Smooth muscle cell (in vitro differentiated cells): ENCODE data around the gene SEZ6. TPM values are rescaled to one million over a fixed set of nuclear protein-coding genes. Genes with fewer than 3 reads are reported as not detected.

Experiments
- DNase-seq: peaks from one replicate; lab custom pipeline; 2025; ENCODE audit not compliant: unreplicated experiment; lab: John Stamatoyannopoulos, UW
- H2AFZ ChIP-seq: fragments of 200-600 bp; sonication (generic); 2 replicates; pipeline ENCODE4 v1.6.0; 2016; ENCODE audit warnings: antibody characterized with exemption, low read depth, mild to moderate bottlenecking
- H3F3A ChIP-seq: fragments of 200-600 bp; sonication (generic); 2 replicates; pipeline ENCODE4 v1.6.0; 2017; ENCODE audit warnings: antibody characterized with exemption, low read depth
- H3K27ac ChIP-seq: fragments of 200-600 bp; sonication (generic); 2 replicates; pipeline ENCODE4 v1.5.1; 2016; ENCODE audit warnings: low read depth, mild to moderate bottlenecking
- H3K27me3 ChIP-seq: fragments of 200-600 bp; sonication (generic); 2 replicates; pipeline ENCODE4 v1.6.1; 2016; ENCODE audit warnings: low read depth, mild to moderate bottlenecking
- H3K36me3 ChIP-seq: fragments of 200-600 bp; sonication (generic); 2 replicates; pipeline ENCODE4 v1.5.1; 2016; ENCODE audit warnings: low read depth
- H3K4me1 ChIP-seq: fragments of 200-600 bp; sonication (generic); 2 replicates; pipeline ENCODE4 v1.5.1; 2016; ENCODE audit warnings: low read depth
- H3K4me2 ChIP-seq: fragments of 200-600 bp; sonication (generic); 2 replicates; pipeline ENCODE4 v1.6.0; 2016; ENCODE audit warnings: mild to moderate bottlenecking
- H3K4me3 ChIP-seq: fragments of 200-600 bp; sonication (generic); 2 replicates; pipeline ENCODE4 v1.5.1; 2016; ENCODE audit warnings: mild to moderate bottlenecking
- H3K79me2 ChIP-seq: fragments of 200-600 bp; sonication (generic); 2 replicates; pipeline ENCODE4 v1.6.0; 2016; ENCODE audit warnings: low read depth, mild to moderate bottlenecking
- H3K9ac ChIP-seq: fragments of 200-600 bp; sonication (generic); 2 replicates; pipeline ENCODE4 v1.6.0; 2016; ENCODE audit warnings: low read depth
- H3K9me3 ChIP-seq: fragments of 200-600 bp; sonication (generic); replicated peaks from 2 replicates; pipeline ENCODE4 v1.5.1; 2016; ENCODE audit warnings: low read depth
- H4K20me1 ChIP-seq: fragments of 200-600 bp; sonication (generic); 2 replicates; pipeline ENCODE4 v1.6.0; 2016; ENCODE audit warnings: low read depth
- CTCF ChIP-seq: fragments of 200-600 bp; sonication (generic); IDR thresholded peaks from 2 replicates; pipeline ENCODE4 v1.5.1; 2017; ENCODE audit warnings: borderline replicate concordance, mild to moderate bottlenecking, antibody characterized with exemption; ENCODE audit not compliant: insufficient read depth, poor library complexity, severe bottlenecking
- WGBS: methylation state at CpG from one replicate; pipeline ENCODE4 v1.1.7; 2016; ENCODE audit warnings: low lambda C conversion rate; 5-methylcytosine and 5-hydroxymethylcytosine counted together
- polyA plus RNA-seq: library from polyadenylated mRNA; unstranded; fragments of >200 nt; fragmentation: Nextera tagmentation; extraction: Ambion mirVana; gene quantifications from 2 replicates; pipeline ENCODE4 v1.2.1, GENCODE V29; 2016
- total RNA-seq: library from RNA; depleted of rRNA; stranded (reverse); fragments of >200 nt; gene quantifications from 2 replicates; pipeline ENCODE4 v1.2.3, GENCODE V29; 2014

Gene SEZ6
- total and polyA plus RNA-seq, 2 experiments from 2014 or later = not detected

- no peak overlapping the region for H3K9ac ChIP-seq
- H3K4me1 ChIP-seq = peaks cover 18% of the 10 kb centered on the region
- no peaks in the 10 kb centered on the region for H3F3A ChIP-seq
- H3K27ac ChIP-seq = no peak overlapping the region
- H3K9me3 ChIP-seq = no peaks in the 10 kb centered on the region
- no peaks in the 10 kb centered on the region for H3K36me3 ChIP-seq
- H3K79me2 ChIP-seq = no peaks in the 10 kb centered on the region
- no peak overlapping the region for H3K4me3 ChIP-seq
- H4K20me1 ChIP-seq = no peaks in the 10 kb centered on the region
- TF ChIP-seq CTCF = no peak
- H2AFZ ChIP-seq = no peak overlapping the region
- no peak for DNase-seq
- H3K27me3 ChIP-seq = peaks cover 58% of the 10 kb centered on the region
- no peak overlapping the region for H3K4me2 ChIP-seq
- 64% methylated on average over 13 of the region's 13 CpGs for WGBS
Measured at GRCh38 chr17:29016345-29017210, 10.7 kb upstream of the SEZ6 start.

GRCh38 chr17:29014716-29015115 is 8.9 kb upstream of the SEZ6 start:
- no peaks in the 10 kb centered on the region for H3K36me3 ChIP-seq
- peaks cover 16% of the 10 kb centered on the region for H3K4me1 ChIP-seq
- H2AFZ ChIP-seq = no peak overlapping the region
- H3K4me3 ChIP-seq = no peak overlapping the region
- no peaks in the 10 kb centered on the region for H4K20me1 ChIP-seq
- WGBS = 69% methylated on average over 5 of the region's 5 CpGs
- no peak for TF ChIP-seq CTCF
- no peaks in the 10 kb centered on the region for H3F3A ChIP-seq
- no peak overlapping the region for H3K9ac ChIP-seq
- no peak overlapping the region for H3K27ac ChIP-seq
- DNase-seq = no peak
- no peaks in the 10 kb centered on the region for H3K9me3 ChIP-seq
- no peaks in the 10 kb centered on the region for H3K79me2 ChIP-seq
- no peak overlapping the region for H3K4me2 ChIP-seq
- peaks cover 40% of the 10 kb centered on the region for H3K27me3 ChIP-seq

- no peaks in the 10 kb centered on the region for H3K9me3 ChIP-seq
- H3K4me1 ChIP-seq = peaks cover 6% of the 10 kb centered on the region
- no peak overlapping the region for H3K9ac ChIP-seq
- H2AFZ ChIP-seq = no peak overlapping the region
- H3K36me3 ChIP-seq = no peaks in the 10 kb centered on the region
- no peaks in the 10 kb centered on the region for H3F3A ChIP-seq
- no peak overlapping the region for H3K4me3 ChIP-seq
- peaks cover 19% of the 10 kb centered on the region for H3K27me3 ChIP-seq
- no peaks in the 10 kb centered on the region for H3K79me2 ChIP-seq
- peaks cover 2% of the 10 kb centered on the region for H4K20me1 ChIP-seq
- WGBS = 78% methylated on average over 1 of the region's 1 CpG
- DNase-seq = no peak
- H3K27ac ChIP-seq = no peak overlapping the region
- no peak overlapping the region for H3K4me2 ChIP-seq
- TF ChIP-seq CTCF = no peak
Measured at GRCh38 chr17:29012535-29012934, 6.7 kb upstream of the SEZ6 start.

GRCh38 chr17:29010586-29010985 is 4.8 kb upstream of the SEZ6 start:
- WGBS = 78% methylated on average over 7 of the region's 7 CpGs
- H3K36me3 ChIP-seq = no peaks in the 10 kb centered on the region
- DNase-seq = no peak
- H3K4me3 ChIP-seq = no peak overlapping the region
- H3K27ac ChIP-seq = no peak overlapping the region
- H4K20me1 ChIP-seq = peaks cover 6% of the 10 kb centered on the region
- no peaks in the 10 kb centered on the region for H3F3A ChIP-seq
- TF ChIP-seq CTCF = no peak
- H2AFZ ChIP-seq = no peak overlapping the region
- no peak overlapping the region for H3K4me2 ChIP-seq
- no peak overlapping the region for H3K9ac ChIP-seq
- H3K79me2 ChIP-seq = no peaks in the 10 kb centered on the region
- peaks cover 21% of the 10 kb centered on the region for H3K4me1 ChIP-seq
- H3K27me3 ChIP-seq = peaks cover 13% of the 10 kb centered on the region
- H3K9me3 ChIP-seq = no peaks in the 10 kb centered on the region
